Hepatocyte (in vitro differentiated cells): Measurements from ENCODE around the gene PDZD4. TPM values are rescaled to one million over a fixed set of nuclear protein-coding genes. Genes with fewer than 3 reads are reported as not detected.

ENCODE experiments used
- DNase-seq: peaks from one replicate; pipeline ENCODE4 v3.0.0-alpha.2; 2016; ENCODE audit warnings: low spot score
- H2AFZ ChIP-seq: fragments of 200-600 bp; sonication (generic); 2 replicates; pipeline ENCODE4 v1.6.0; 2016; ENCODE audit warnings: antibody characterized with exemption, mild to moderate bottlenecking
- H3K27ac ChIP-seq: fragments of 200-600 bp; sonication (generic); 2 replicates; pipeline ENCODE4 v1.5.1; 2016; ENCODE audit warnings: mild to moderate bottlenecking
- H3K27me3 ChIP-seq: fragments of 200-600 bp; sonication (generic); 2 replicates; pipeline ENCODE4 v1.6.1; 2016
- H3K36me3 ChIP-seq: fragments of 200-600 bp; sonication (generic); replicated peaks from 2 replicates; pipeline ENCODE4 v1.5.1; 2016; ENCODE audit warnings: low read depth; ENCODE audit not compliant: insufficient read depth
- H3K4me1 ChIP-seq: fragments of 200-600 bp; sonication (generic); 2 replicates; pipeline ENCODE4 v1.5.1; 2016; ENCODE audit warnings: mild to moderate bottlenecking, moderate library complexity; ENCODE audit not compliant: insufficient read depth
- H3K4me2 ChIP-seq: fragments of 200-600 bp; sonication (generic); 2 replicates; pipeline ENCODE4 v1.6.0; 2016
- H3K4me3 ChIP-seq: fragments of 200-600 bp; sonication (generic); 2 replicates; pipeline ENCODE4 v1.5.1; 2016; ENCODE audit warnings: mild to moderate bottlenecking
- H3K79me2 ChIP-seq: fragments of 200-600 bp; sonication (generic); 2 replicates; pipeline ENCODE4 v1.6.0; 2017; ENCODE audit warnings: mild to moderate bottlenecking
- H3K9me2 ChIP-seq: fragments of 200-600 bp; sonication (generic); replicated peaks from 2 replicates; pipeline ENCODE4 v1.6.0; 2017; ENCODE audit warnings: mild to moderate bottlenecking; ENCODE audit not compliant: insufficient read depth
- H3K9me3 ChIP-seq: fragments of 200-600 bp; sonication (generic); 2 replicates; pipeline ENCODE4 v1.5.1; 2016; ENCODE audit warnings: low read depth, mild to moderate bottlenecking
- H4K20me1 ChIP-seq: fragments of 200-600 bp; sonication (generic); 2 replicates; pipeline ENCODE4 v1.6.0; 2016; ENCODE audit warnings: mild to moderate bottlenecking; ENCODE audit not compliant: insufficient read depth, poor library complexity, severe bottlenecking
- EZH2 ChIP-seq: fragments of 200-600 bp; sonication (generic); IDR thresholded peaks from 2 replicates; pipeline ENCODE4 v1.6.1; 2016; ENCODE audit warnings: antibody characterized with exemption, mild to moderate bottlenecking, borderline replicate concordance
- EZH2phosphoT487 ChIP-seq: fragments of 200-600 bp; sonication (generic); IDR thresholded peaks from one replicate; pipeline ENCODE4 v1.6.1; 2018; ENCODE audit warnings: antibody characterized with exemption, mild to moderate bottlenecking, low read depth, moderate library complexity; ENCODE audit not compliant: unreplicated experiment, severe bottlenecking
- WGBS: methylation state at CpG from one replicate; pipeline ENCODE4 v1.1.6; 2016; ENCODE audit warnings: low lambda C conversion rate; ENCODE audit errors: missing lambda C conversion rate; 5-methylcytosine and 5-hydroxymethylcytosine counted together
- polyA plus RNA-seq: library from polyadenylated mRNA; unstranded; fragments of >200 nt; fragmentation: Nextera tagmentation; extraction: Ambion mirVana; gene quantifications from 2 replicates; pipeline ENCODE4 v1.2.1, GENCODE V29; 2016
- total RNA-seq: library from RNA; depleted of rRNA; stranded (reverse); fragments of >200 nt; gene quantifications from 2 replicates; pipeline ENCODE4 v1.2.3, GENCODE V29; 2014
- TF ChIP-seq, protein P1 (sequence below): fragments of 200-600 bp; sonication (generic); IDR thresholded peaks from 2 replicates; pipeline ENCODE4 v1.5.1; 2016; ENCODE audit warnings: antibody characterized with exemption, mild to moderate bottlenecking; ENCODE audit not compliant: poor library complexity

PDZD4 gene
- total and polyA plus RNA-seq, 2 experiments from 2014 or later, result 0.59 to 2.8 TPM

- 57% methylated on average over 5 of the region's 5 CpGs for WGBS
- H3K27ac ChIP-seq, result no peak overlapping the region
- H3K4me2 ChIP-seq, result no peak overlapping the region
- no peaks in the 10 kb centered on the region for H3K27me3 ChIP-seq
- no peak for DNase-seq
- TF ChIP-seq EZH2phosphoT487 (no peak), EZH2 (no peak)
- TF ChIP-seq, protein P1, sequence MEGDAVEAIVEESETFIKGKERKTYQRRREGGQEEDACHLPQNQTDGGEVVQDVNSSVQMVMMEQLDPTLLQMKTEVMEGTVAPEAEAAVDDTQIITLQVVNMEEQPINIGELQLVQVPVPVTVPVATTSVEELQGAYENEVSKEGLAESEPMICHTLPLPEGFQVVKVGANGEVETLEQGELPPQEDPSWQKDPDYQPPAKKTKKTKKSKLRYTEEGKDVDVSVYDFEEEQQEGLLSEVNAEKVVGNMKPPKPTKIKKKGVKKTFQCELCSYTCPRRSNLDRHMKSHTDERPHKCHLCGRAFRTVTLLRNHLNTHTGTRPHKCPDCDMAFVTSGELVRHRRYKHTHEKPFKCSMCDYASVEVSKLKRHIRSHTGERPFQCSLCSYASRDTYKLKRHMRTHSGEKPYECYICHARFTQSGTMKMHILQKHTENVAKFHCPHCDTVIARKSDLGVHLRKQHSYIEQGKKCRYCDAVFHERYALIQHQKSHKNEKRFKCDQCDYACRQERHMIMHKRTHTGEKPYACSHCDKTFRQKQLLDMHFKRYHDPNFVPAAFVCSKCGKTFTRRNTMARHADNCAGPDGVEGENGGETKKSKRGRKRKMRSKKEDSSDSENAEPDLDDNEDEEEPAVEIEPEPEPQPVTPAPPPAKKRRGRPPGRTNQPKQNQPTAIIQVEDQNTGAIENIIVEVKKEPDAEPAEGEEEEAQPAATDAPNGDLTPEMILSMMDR, result no peak
- H3K79me2 ChIP-seq, result no peaks in the 10 kb centered on the region
- no peaks in the 10 kb centered on the region for H3K9me2 ChIP-seq
- H4K20me1 ChIP-seq, result no peaks in the 10 kb centered on the region
- no peak overlapping the region for H2AFZ ChIP-seq
- no peaks in the 10 kb centered on the region for H3K4me1 ChIP-seq
- H3K9me3 ChIP-seq, result no peaks in the 10 kb centered on the region
- H3K36me3 ChIP-seq, result no peaks in the 10 kb centered on the region
- no peak overlapping the region for H3K4me3 ChIP-seq
Observed at GRCh38 chrX:153878345-153878744, 48.0 kb upstream of the PDZD4 start.

DNA sequence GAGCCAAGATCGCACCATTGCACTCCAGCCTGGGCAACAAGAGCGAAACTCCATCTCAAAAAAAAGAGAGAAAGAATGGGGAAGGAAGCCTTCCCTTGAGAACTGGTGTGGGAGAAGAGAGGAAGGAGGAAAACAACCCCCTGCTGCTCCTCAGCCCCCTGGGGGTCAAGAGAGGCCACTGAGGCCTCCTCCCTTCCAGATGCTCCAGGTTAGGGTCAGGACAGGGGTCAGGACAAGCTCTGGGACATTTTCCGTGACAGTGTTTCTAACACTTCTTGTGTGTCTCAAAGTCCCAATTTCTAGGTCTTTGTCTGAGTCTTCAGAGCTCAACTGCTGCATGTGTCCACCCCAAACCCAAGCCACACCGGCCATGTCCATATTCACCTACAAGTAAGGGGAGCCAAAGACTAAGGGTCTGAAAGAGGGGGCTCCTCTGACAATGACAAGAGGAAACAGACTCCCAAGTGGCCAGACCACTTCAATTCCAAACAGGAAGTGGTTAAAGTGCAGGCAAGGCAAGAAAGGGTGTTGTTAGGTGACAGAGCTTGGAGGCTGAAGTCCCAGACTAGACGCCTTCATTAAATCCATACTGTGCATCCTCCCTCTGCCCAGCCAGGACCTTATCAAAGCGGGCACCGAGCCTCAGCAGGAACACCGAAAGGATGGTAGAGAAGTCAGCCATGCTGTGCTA, 47.4 kb upstream of the PDZD4 start:
- no peaks in the 10 kb centered on the region for H3K27me3 ChIP-seq
- WGBS, result 86% methylated on average over 7 of the region's 8 CpGs
- no peaks in the 10 kb centered on the region for H3K79me2 ChIP-seq
- no peak for TF ChIP-seq EZH2phosphoT487
- TF ChIP-seq EZH2, result no peak
- TF ChIP-seq, protein P1, result no peak
- no peaks in the 10 kb centered on the region for H3K36me3 ChIP-seq
- no peaks in the 10 kb centered on the region for H3K9me2 ChIP-seq
- no peak for DNase-seq
- no peaks in the 10 kb centered on the region for H4K20me1 ChIP-seq
- H3K4me3 ChIP-seq, result no peak overlapping the region
- no peak overlapping the region for H3K27ac ChIP-seq
- no peak overlapping the region for H3K4me2 ChIP-seq
- no peak overlapping the region for H2AFZ ChIP-seq
- H3K9me3 ChIP-seq, result no peaks in the 10 kb centered on the region
- H3K4me1 ChIP-seq, result no peaks in the 10 kb centered on the region

GRCh38 chrX:153876112-153876491, 45.8 kb upstream of the PDZD4 start:
- no peak for DNase-seq
- Histone ChIP-seq H4K20me1 (no peaks in the 10 kb centered on the region), H2AFZ (no peak overlapping the region), H3K79me2 (no peaks in the 10 kb centered on the region), H3K36me3 (no peaks in the 10 kb centered on the region), H3K9me3 (no peaks in the 10 kb centered on the region), H3K4me2 (no peak overlapping the region), H3K4me1 (no peaks in the 10 kb centered on the region), H3K9me2 (no peaks in the 10 kb centered on the region), H3K27ac (no peak overlapping the region), H3K27me3 (no peaks in the 10 kb centered on the region), H3K4me3 (no peak overlapping the region)
- no peak for TF ChIP-seq EZH2
- TF ChIP-seq, protein P1, result no peak
- TF ChIP-seq EZH2phosphoT487, result no peak
- WGBS, result 61% methylated on average over 3 of the region's 3 CpGs
